Uterus (tissue), 4 donors: ENCODE results near the gene OR13C4. TPM values are rescaled to one million over a fixed set of nuclear protein-coding genes. Genes with fewer than 3 reads are reported as not detected.

Experiments
- DNase-seq, 2 donors: peaks; one replicate each; pipeline ENCODE4 v3.0.0-alpha.2; 2019 to 2020
- H3K27ac ChIP-seq, 2 donors: fragments of 200-600 bp; sonication (generic); 1 replicate in 1 of 2; 2 replicates in 1 of 2; pipeline ENCODE4 v1.5.1; 2016 to 2018
- H3K27me3 ChIP-seq, 2 donors: fragments of 200-600 bp; sonication (generic); one replicate each; pipeline ENCODE4 v1.5.1; 2018 to 2019; ENCODE audit warnings: control low read depth in 1 of 2
- H3K36me3 ChIP-seq, 2 donors: fragments of 200-600 bp; sonication (generic); one replicate each; pipeline ENCODE4 v1.5.1; 2019; ENCODE audit warnings: control low read depth in 1 of 2
- H3K4me1 ChIP-seq, 2 donors: fragments of 200-600 bp; sonication (generic); one replicate each; pipeline ENCODE4 v1.5.1; 2018 to 2019; ENCODE audit warnings: control low read depth in 1 of 2
- H3K4me3 ChIP-seq, 2 donors: fragments of 200-600 bp; sonication (generic); 1 replicate in 1 of 2; 2 replicates in 1 of 2; pipeline ENCODE4 v1.5.1; 2018 to 2019; ENCODE audit warnings: mild to moderate bottlenecking in 1 of 2
- H3K9me3 ChIP-seq, 2 donors: fragments of 200-600 bp; sonication (generic); one replicate each; pipeline ENCODE4 v1.5.1; 2019; ENCODE audit warnings: control low read depth in 1 of 2
- POLR2A ChIP-seq, 2 donors: fragments of 450-650 bp; IDR thresholded peaks; one replicate each; pipeline ENCODE4 v1.6.1; 2016; ENCODE audit warnings: antibody characterized with exemption in 2 of 2, mild to moderate bottlenecking in 1 of 2, moderate library complexity in 1 of 2
- intact Hi-C: fragments of 100-400 bp; cut with DNase I; formaldehyde crosslinking; loops from one replicate; pipeline ENCODE4 v1.15.1; 2023; ENCODE audit warnings: low total_unique reads
- total RNA-seq, 4 donors: library from RNA; depleted of rRNA in 3 of 4; stranded (reverse); fragments of >200 nt in 3 of 4; gene quantifications; one replicate each; pipeline versions ENCODE4 v1.1.0 to v1.2.4, GENCODE V29; 2014 to 2023
- TF ChIP-seq, protein P1 (sequence below), 4 experiments: fragments of 200-600 bp in 2 of 4; fragments of 450-650 bp in 2 of 4; sonication (generic) in 2 of 4; IDR thresholded peaks; one replicate each; pipeline ENCODE4 v1.5.1; 2016 to 2019; ENCODE audit warnings: antibody characterized with exemption in 4 of 4, mild to moderate bottlenecking in 2 of 4, moderate library complexity in 1 of 4
- donor health status: DM: yes; HTN: yes; CAD: no.

The OR13C4 gene
- total RNA-seq, 4 donors from 2014 or later, result 0.97 TPM; not detected in 3

DNA sequence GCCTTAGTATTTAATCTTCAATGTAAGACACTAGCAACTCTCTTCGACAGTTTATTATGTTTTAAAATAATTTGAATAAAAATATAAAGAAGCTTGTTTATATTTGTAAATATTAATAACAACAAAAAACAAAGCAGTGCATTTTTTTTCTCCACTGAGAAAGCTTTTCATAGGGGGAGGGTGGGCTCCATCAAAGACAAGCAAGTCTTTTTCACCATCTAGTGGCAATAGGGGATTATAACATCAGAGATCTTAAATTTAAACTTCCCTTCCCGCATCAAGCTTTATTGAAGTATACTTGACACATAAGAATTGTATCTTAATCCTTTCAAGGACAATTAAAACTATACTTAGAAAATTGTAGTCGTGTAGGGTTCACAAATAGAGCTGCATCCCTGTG, 32.2 kb downstream of the OR13C4 start:
- TF ChIP-seq POLR2A (IDR thresholded peaks at IDR 0.05), result no peak
- TF ChIP-seq, protein P1, sequence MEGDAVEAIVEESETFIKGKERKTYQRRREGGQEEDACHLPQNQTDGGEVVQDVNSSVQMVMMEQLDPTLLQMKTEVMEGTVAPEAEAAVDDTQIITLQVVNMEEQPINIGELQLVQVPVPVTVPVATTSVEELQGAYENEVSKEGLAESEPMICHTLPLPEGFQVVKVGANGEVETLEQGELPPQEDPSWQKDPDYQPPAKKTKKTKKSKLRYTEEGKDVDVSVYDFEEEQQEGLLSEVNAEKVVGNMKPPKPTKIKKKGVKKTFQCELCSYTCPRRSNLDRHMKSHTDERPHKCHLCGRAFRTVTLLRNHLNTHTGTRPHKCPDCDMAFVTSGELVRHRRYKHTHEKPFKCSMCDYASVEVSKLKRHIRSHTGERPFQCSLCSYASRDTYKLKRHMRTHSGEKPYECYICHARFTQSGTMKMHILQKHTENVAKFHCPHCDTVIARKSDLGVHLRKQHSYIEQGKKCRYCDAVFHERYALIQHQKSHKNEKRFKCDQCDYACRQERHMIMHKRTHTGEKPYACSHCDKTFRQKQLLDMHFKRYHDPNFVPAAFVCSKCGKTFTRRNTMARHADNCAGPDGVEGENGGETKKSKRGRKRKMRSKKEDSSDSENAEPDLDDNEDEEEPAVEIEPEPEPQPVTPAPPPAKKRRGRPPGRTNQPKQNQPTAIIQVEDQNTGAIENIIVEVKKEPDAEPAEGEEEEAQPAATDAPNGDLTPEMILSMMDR (IDR thresholded peaks at IDR 0.05), result no peak
- H3K4me3 ChIP-seq, result no peak overlapping the region
- DNase-seq, result no peak
- no peaks in the 10 kb centered on the region for H3K27me3 ChIP-seq
- H3K9me3 ChIP-seq, result no peaks in the 10 kb centered on the region
- H3K36me3 ChIP-seq, result no peaks in the 10 kb centered on the region
- intact Hi-C loops, result no loop called here
- no peak overlapping the region for H3K27ac ChIP-seq
- H3K4me1 ChIP-seq, result no peaks in the 10 kb centered on the region

DNA sequence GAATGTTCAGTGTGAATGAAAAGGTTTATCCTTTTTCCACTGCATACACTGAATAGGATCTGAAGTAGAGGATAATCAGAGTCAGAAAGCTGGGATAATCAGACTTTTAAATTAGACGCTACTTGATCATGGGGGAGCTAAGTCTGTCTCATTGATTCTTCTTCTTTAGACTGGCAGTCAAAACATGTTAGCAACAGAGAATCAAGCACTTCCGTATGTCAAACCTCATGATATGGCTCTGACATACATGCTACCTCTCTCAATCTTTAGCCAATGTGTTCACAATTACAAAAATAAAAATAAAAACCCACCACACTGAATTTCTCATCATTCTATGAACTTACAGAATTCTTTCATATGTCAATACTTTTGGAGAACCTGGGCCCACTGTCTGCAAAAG, 42.0 kb downstream of the OR13C4 start:
- no peaks in the 10 kb centered on the region for H3K36me3 ChIP-seq
- H3K27ac ChIP-seq, result no peak overlapping the region
- H3K4me3 ChIP-seq, result no peak overlapping the region
- H3K9me3 ChIP-seq, result no peaks in the 10 kb centered on the region
- no peaks in the 10 kb centered on the region for H3K4me1 ChIP-seq
- H3K27me3 ChIP-seq, result no peaks in the 10 kb centered on the region
- intact Hi-C loops, result no loop called here
- TF ChIP-seq, protein P1 (IDR thresholded peaks at IDR 0.05), result no peak
- TF ChIP-seq POLR2A (IDR thresholded peaks at IDR 0.05), result no peak
- no peak for DNase-seq

DNA sequence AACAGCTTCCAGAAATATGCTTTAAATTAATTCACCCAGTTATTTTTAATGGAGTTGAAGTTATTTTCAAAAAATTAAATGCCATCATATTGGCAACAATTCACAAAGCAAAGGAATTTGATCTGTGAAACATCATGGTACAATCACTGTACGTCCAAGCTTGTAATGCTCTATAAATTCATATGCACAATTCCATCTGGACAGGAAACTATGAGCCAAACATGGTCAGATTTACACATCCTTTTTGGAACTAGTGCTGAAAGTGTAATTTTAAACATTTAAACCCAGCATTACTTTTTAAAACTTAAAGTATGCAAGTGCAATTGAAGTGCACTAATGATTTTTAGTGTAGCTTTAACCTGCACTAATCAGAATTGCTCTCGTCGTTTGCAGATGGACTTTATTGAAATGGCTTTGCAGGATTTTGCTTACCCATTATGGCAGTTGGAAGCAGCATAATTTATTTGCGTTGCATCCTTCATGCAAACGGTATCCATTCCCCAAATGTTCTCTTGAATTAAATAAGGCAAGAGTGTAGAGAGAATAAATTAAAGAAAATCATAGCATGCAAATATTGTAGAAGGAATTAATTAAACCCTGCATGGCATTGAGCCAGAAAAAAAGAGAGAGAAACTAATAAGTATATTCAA, 44.0 kb downstream of the OR13C4 start:
- intact Hi-C loops, result no loop called here
- no peaks in the 10 kb centered on the region for H3K4me1 ChIP-seq
- no peaks in the 10 kb centered on the region for H3K36me3 ChIP-seq
- H3K27ac ChIP-seq, result no peak overlapping the region
- H3K27me3 ChIP-seq, result no peaks in the 10 kb centered on the region
- TF ChIP-seq POLR2A (IDR thresholded peaks at IDR 0.05), result no peak
- TF ChIP-seq, protein P1 (IDR thresholded peaks at IDR 0.05), result no peak
- H3K4me3 ChIP-seq, result no peak overlapping the region
- DNase-seq, result no peak
- H3K9me3 ChIP-seq, result no peaks in the 10 kb centered on the region

Other genes with a start within 250 kb of the OR13C4 start
- gene OR13F1, start 22.9 kb downstream of the OR13C4 start, total RNA-seq, result not detected
- gene OR13C3, start 9.6 kb upstream of the OR13C4 start, total RNA-seq, result not detected
- gene OR13C8, start 42.0 kb upstream of the OR13C4 start, total RNA-seq, result not detected
- gene OR13C5, start 72.2 kb upstream of the OR13C4 start, total RNA-seq, result under 1 TPM in 1 of 4 donors, not detected in 3; 0.41 TPM
- under 1 TPM in 1 of 4 donors, not detected in 3; 0.41 TPM for gene OR13C2, start 78.4 kb upstream of the OR13C4 start, total RNA-seq
- gene OR13C9, start 91.0 kb upstream of the OR13C4 start, total RNA-seq, result under 1 TPM in 1 of 4 donors, not detected in 3; 0.62 TPM
- not detected for gene OR13D1, start 167.3 kb upstream of the OR13C4 start, total RNA-seq
- gene NIPSNAP3A, start 220.5 kb upstream of the OR13C4 start, total RNA-seq, result 10 to 100 TPM; 22.6 to 63.2 (median 43.3) TPM
- gene NIPSNAP3B, start 236.9 kb upstream of the OR13C4 start, total RNA-seq, result 10 to 100 TPM in 1 of 4 donors, 1 to 10 TPM in 2, under 1 TPM in 1; 0.51 to 16.9 (median 4.7) TPM